Spleen (tissue), 7 donors: Measurements from ENCODE around the gene DRC3.

ENCODE experiments used
- POLR2A ChIP-seq, 3 donors: fragments of 450-650 bp; IDR thresholded peaks; one replicate each; pipeline ENCODE4 v1.5.1; 2017; ENCODE audit warnings: antibody characterized with exemption in 3 of 3, mild to moderate bottlenecking in 1 of 3
- POLR2AphosphoS5 ChIP-seq, 3 donors: sonication (generic); formaldehyde crosslinking; IDR thresholded peaks; one replicate each; pipeline ENCODE4 v1.5.1; 2017; ENCODE audit warnings: antibody characterized with exemption in 3 of 3
- TF ChIP-seq, protein P1 (sequence below), 11 experiments: fragments of 200-600 bp in 7 of 11; fragments of 450-650 bp in 4 of 11; sonication (generic) in 4 of 11; IDR thresholded peaks in 8 of 11; conservative IDR thresholded peaks in 3 of 11; 1 replicate in 7 of 11; 2 replicates in 4 of 11; pipeline versions ENCODE4 v1.4.0 to v1.8.0; 2016 to 2021; ENCODE audit warnings: antibody characterized with exemption in 11 of 11, inconsistent platforms in 4 of 11, mild to moderate bottlenecking in 1 of 11
- donor health status: DM: no; HTN: no; CAD: no; lungs with moderate emphysema.
- donor health status: DM: no; HTN: no; CAD: no.
- donor health status: DM: no; HTN: no; CAD: no.

- TF ChIP-seq, protein P1, sequence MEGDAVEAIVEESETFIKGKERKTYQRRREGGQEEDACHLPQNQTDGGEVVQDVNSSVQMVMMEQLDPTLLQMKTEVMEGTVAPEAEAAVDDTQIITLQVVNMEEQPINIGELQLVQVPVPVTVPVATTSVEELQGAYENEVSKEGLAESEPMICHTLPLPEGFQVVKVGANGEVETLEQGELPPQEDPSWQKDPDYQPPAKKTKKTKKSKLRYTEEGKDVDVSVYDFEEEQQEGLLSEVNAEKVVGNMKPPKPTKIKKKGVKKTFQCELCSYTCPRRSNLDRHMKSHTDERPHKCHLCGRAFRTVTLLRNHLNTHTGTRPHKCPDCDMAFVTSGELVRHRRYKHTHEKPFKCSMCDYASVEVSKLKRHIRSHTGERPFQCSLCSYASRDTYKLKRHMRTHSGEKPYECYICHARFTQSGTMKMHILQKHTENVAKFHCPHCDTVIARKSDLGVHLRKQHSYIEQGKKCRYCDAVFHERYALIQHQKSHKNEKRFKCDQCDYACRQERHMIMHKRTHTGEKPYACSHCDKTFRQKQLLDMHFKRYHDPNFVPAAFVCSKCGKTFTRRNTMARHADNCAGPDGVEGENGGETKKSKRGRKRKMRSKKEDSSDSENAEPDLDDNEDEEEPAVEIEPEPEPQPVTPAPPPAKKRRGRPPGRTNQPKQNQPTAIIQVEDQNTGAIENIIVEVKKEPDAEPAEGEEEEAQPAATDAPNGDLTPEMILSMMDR (IDR thresholded peaks at IDR 0.05 in 8 of 11, conservative IDR thresholded peaks at IDR 0.05 in 3 of 11), result no peak
- TF ChIP-seq POLR2A (IDR thresholded peaks at IDR 0.05) (no peak), POLR2AphosphoS5 (IDR thresholded peaks at IDR 0.05) (no peak)
Measured at GRCh38 chr17:17966399-17966798, 6.3 kb upstream of the DRC3 start.
